ENCODE measurements around the gene PTPRU.

Gene PTPRU

GRCh38 chr1:29235955-29236711 is at the start of gene PTPRU:
Gene PTPRU (plus strand): TSS chr1:29236522. CDS start chr1:29236645, 123 bp downstream.
- DNase-seq: peak; percentile 51

GRCh38 chr1:29186707-29187106 is 49.6 kb upstream of the PTPRU start:
- DNase-seq: no peak

GRCh38 chr1:29190718-29191117 is 45.6 kb upstream of the PTPRU start:
- no peak for DNase-seq

- DNase-seq: no peak
These were observed 42.4 kb upstream of the PTPRU start for GRCh38 chr1:29193879-29194455.

GRCh38 chr1:29195881-29196291 is 40.4 kb upstream of the PTPRU start:
- DNase-seq: no peak

GRCh38 chr1:29196863-29197589 is 39.3 kb upstream of the PTPRU start:
- peak; percentile 81 for DNase-seq

- DNase-seq: peak; percentile 48
These were observed 38.8 kb upstream of the PTPRU start for GRCh38 chr1:29197590-29197924.

GRCh38 chr1:29197993-29198392 is 38.3 kb upstream of the PTPRU start:
- no peak for DNase-seq

- DNase-seq: no peak
These were observed 35.3 kb upstream of the PTPRU start for GRCh38 chr1:29200906-29201594.

- no peak for DNase-seq
These were observed 34.7 kb upstream of the PTPRU start for GRCh38 chr1:29201595-29202051.

- DNase-seq: no peak
These were observed 34.3 kb upstream of the PTPRU start for GRCh38 chr1:29202053-29202452.

- peak; percentile 95 for DNase-seq
These were observed 33.6 kb upstream of the PTPRU start for GRCh38 chr1:29202584-29203340.

GRCh38 chr1:29208442-29208841 is 27.9 kb upstream of the PTPRU start:
- no peak for DNase-seq

- peak; percentile 42 for DNase-seq
These were observed 27.1 kb upstream of the PTPRU start for GRCh38 chr1:29209173-29209572.

GRCh38 chr1:29210278-29211085 is 25.8 kb upstream of the PTPRU start:
- peak; percentile 20 for DNase-seq

GRCh38 chr1:29211086-29212030 is 25.0 kb upstream of the PTPRU start:
- DNase-seq: no peak

- DNase-seq: no peak
These were observed 23.3 kb upstream of the PTPRU start for GRCh38 chr1:29213055-29213454.

GRCh38 chr1:29217633-29218032 is 18.7 kb upstream of the PTPRU start:
- DNase-seq: no peak

- DNase-seq: no peak
These were observed 18.1 kb upstream of the PTPRU start for GRCh38 chr1:29218223-29218622.

- DNase-seq: no peak
These were observed 15.0 kb upstream of the PTPRU start for GRCh38 chr1:29221296-29221695.

All from HCEC 1CT (cell line).